Gastroesophageal sphincter (tissue), 3 donors: ENCODE measurements around the gene APOBEC3F.

ENCODE experiments used
- EP300 ChIP-seq: sonication (generic); formaldehyde crosslinking; IDR thresholded peaks from one replicate; pipeline ENCODE4 v1.6.1; 2017; ENCODE audit warnings: antibody characterized with exemption, mild to moderate bottlenecking
- POLR2A ChIP-seq, 2 donors: fragments of 450-650 bp; IDR thresholded peaks; one replicate each; pipeline ENCODE4 v1.6.1; 2017; ENCODE audit warnings: antibody characterized with exemption in 2 of 2, mild to moderate bottlenecking in 2 of 2, moderate library complexity in 1 of 2
- POLR2AphosphoS5 ChIP-seq: sonication (generic); formaldehyde crosslinking; IDR thresholded peaks from one replicate; pipeline ENCODE4 v1.6.1; 2017; ENCODE audit warnings: antibody characterized with exemption
- TF ChIP-seq, protein P1 (sequence below), 4 experiments: fragments of 200-600 bp in 2 of 4; fragments of 450-650 bp in 2 of 4; sonication (generic) in 1 of 4; IDR thresholded peaks; one replicate each; pipeline ENCODE4 v1.5.1; 2017 to 2019; ENCODE audit warnings: antibody characterized with exemption in 4 of 4, mild to moderate bottlenecking in 2 of 4, moderate library complexity in 2 of 4

DNA sequence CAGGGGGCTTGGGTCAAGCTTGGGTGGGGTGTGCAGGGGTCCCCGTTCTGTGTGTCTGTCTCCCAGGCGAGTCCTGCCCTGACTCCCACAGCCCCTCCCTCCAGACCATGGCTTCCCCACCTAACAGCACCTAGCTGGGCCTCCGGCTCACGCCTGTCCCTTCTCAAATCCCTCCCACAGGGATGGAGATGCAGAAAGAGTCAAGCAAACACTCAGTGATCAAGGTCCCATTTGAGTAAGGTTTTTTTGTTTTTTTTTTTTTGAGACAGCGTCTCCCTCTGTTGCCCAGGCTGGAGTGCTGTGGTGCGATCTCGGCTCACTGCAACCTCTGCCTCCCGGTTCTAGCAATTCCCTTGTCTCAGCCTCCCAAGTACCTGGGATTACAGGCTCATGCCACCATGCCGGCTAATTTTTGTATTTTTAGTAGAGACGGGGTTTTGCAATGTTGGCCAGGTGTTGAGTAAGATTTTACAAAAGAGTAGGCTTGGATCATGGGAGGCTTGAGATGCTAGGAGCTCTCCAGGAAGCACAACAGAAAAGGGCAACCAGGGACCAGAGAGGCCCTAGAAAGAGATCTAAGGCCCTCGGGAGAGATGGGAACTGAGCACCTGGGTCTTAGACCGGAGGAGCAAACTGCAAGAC lies 14.0 kb upstream of the APOBEC3F start:
- TF ChIP-seq, protein P1, sequence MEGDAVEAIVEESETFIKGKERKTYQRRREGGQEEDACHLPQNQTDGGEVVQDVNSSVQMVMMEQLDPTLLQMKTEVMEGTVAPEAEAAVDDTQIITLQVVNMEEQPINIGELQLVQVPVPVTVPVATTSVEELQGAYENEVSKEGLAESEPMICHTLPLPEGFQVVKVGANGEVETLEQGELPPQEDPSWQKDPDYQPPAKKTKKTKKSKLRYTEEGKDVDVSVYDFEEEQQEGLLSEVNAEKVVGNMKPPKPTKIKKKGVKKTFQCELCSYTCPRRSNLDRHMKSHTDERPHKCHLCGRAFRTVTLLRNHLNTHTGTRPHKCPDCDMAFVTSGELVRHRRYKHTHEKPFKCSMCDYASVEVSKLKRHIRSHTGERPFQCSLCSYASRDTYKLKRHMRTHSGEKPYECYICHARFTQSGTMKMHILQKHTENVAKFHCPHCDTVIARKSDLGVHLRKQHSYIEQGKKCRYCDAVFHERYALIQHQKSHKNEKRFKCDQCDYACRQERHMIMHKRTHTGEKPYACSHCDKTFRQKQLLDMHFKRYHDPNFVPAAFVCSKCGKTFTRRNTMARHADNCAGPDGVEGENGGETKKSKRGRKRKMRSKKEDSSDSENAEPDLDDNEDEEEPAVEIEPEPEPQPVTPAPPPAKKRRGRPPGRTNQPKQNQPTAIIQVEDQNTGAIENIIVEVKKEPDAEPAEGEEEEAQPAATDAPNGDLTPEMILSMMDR (IDR thresholded peaks at IDR 0.05) = no peak
- no peak for TF ChIP-seq POLR2AphosphoS5
- TF ChIP-seq POLR2A (IDR thresholded peaks at IDR 0.05) = no peak
- TF ChIP-seq EP300 = no peak
